CD4-positive, alpha-beta T cell treated with Interleukin-10 for 1 hour (primary cell): ENCODE measurements around the gene POLN.
A peak's percentile ranks its signal among the peaks of the same experiment; 100 is the strongest.

ENCODE experiments used
- DNase-seq: peaks from one replicate; pipeline ENCODE4 v3.0.0-alpha.2; 2020

POLN gene

DNA sequence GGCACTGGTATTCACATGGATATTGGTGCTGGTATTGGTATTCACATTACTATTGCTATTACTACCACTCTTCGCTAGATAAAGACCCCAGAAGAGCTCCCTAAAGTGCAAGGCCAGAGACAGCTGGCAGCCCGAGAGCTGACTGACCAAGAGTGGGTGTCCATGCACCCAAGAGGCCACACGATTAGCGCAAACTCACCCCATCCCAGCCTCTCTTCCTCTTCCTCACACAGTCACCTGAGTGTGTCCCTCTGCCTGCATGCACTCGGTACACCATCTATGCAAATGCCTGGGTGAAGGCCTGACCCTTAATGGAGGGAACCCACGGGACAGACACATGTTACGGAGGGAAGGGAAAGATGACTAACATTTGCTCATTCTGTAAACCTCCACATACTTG, 86.7 kb downstream of the POLN start:
- DNase-seq, result no peak

GRCh38 chr4:2154215-2154740, 87.6 kb downstream of the POLN start:
- no peak for DNase-seq

DNA sequence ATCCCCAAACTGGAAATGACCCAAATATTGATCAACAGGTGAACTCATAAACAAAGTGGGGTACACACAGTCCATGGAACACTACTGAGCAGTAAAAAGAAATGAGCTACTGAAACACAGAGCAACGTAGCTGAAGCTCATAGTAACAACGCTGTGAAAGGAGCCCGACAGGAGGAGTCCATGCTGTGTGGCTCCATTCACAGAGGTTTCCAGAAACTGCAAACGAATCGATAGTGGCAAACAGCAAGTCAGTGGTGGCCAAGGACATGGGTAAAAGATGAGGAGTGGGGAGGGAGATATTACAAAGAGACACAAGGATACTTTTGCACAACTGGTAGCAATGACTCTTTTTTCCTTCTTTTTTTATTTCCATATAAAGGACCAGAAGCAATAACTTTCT, 90.4 kb downstream of the POLN start:
- no peak for DNase-seq

GRCh38 chr4:2150076-2150475, 91.8 kb downstream of the POLN start:
- no peak for DNase-seq

- no peak for DNase-seq
Measured at GRCh38 chr4:2142630-2143427, 99.1 kb downstream of the POLN start.

DNA sequence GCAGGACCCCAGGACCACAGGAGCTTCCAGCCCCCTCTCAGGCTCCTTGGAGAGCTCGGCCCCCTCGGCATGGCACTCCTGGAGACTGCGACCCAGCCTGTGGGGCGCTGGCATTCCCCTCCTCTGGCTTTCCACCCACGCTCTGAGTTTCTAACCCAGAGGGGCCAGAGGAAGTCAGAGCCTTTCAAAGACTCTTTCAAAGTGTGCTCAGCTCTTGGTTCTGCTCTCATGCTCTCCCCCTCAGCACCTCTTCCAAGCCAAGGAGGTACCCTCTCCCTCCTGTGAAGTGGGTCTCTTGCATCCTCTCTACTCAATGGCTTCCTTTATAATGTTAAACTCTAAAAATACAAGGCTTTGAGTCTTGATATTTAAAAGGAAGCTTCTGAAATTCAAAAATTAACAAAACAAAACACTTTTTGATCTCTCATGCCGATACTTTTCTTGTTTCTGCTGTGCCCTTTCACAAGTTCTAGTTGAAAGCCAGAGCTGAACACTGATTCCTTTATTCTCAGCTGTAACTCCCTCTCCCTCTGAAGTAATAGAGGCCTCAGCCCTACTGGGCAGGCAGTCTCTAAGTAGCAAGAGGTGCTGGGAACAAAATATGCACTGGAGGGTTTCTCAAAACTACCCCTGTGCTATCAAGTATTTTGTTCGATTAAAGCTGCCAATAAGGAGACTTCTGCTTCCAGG, 100.0 kb downstream of the POLN start:
- no peak for DNase-seq

GRCh38 chr4:2141022-2141761, 100.7 kb downstream of the POLN start:
- no peak for DNase-seq

DNA sequence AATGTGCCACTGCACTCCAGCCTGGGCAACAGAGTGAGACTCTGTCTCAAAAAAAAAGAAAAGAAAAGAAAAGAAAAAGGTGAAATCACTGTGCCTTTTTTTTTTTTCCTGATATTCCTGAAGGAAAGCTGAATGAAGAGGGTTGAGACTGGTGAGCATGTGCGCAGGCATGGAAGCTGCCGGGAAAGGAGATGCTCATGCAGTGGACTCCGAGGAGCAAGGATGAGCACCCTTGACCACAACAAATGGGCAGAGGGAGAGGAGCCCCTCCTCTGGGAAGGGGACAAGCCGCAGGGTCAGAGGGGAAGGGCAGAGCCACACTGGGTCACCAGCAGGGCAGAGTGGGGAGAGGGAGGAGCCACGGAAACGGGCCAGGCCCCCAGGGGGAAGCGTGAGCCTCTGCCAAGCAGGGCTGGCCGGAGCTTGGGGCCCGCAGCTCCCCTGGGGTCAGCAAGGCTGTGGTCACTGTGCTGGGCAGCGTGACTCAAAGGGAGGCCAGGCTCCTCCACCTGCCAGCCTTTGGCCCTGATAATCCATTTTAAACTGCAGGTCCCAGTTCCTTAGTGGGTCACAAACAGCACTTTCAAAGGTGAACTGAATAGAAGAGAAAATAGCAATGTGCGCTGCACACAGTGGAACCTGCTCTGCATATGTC, 102.9 kb downstream of the POLN start:
- DNase-seq, result no peak

- no peak for DNase-seq
Measured at GRCh38 chr4:2136726-2137125, 105.2 kb downstream of the POLN start.

DNA sequence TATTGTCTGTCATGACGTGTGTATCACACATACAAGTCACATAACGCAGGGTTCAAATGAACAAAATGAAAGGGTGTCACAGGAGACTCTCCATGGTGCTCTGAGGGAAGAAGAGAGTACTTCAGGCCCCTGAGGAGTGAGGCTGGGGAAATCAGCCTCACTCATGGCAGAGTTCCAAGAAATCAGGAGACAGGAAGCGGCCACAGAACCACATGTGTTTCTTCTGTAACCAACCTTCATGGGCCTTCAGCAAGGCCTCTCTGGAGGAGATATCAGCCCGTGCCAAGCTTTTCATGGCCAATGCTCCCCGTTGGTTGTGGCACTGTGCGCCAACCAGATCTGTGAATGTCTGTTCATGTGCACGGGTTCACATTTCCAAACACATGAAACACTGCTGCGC, 106.8 kb downstream of the POLN start:
- DNase-seq, result peak; percentile 21

GRCh38 chr4:2132438-2132837, 109.5 kb downstream of the POLN start:
- DNase-seq, result no peak

- no peak for DNase-seq
Measured at GRCh38 chr4:2127609-2128332, 114.2 kb downstream of the POLN start.

DNA sequence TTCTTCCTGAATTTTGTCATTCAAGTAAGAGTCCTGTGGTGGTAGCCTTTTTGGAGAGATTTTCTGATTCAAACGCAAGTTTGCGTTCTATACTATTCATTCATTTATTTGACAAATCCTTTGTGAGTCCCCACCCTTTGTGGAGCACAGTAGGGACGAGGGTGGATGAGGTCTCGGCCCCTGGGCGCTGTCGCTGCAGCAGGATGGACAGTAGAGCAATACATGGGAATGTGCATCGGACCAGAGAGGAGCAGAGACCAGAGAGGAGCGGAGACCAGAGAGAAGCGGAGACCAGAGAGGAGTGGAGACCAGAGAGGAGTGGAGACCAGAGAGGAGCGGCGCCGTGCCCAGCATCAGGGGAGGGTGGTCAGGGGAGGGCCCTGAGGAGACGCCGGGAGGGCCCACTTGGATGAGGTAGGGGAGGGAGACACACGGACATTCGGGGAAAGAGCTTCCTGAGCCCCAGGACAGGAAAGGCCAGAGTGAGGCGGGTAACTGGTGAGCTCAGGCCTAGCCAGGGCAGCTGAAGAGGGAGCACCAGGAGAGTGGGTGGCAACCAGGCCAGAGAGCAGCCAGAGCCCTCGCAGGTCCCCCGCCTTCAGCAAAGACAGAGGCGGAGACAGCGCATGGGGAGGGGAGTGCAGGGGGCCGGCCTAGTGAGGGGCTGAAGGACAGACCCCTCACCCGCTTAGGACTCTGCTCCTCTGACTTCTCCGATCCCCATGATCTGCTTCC, 115.4 kb downstream of the POLN start:
- DNase-seq, result no peak

DNA sequence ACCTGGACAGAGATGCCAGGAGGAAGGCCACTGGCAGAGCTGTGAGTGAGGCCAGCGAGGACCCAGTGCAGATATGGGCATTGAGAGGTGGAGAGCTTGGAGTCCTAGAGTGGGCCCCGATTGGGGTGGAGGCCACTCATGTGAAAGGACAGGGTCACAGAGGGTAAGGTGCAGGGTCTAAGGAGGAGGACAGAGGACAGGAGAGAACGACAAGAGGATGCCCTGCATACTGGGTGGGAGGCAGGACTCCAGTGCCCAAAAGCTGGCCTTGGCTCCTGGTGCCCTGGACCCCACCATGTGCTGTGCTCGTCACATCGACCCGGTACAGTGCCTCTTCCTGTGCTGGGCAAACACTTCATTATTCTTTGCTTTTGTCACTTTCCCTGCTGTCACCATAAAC, 116.1 kb downstream of the POLN start:
- no peak for DNase-seq

- no peak for DNase-seq
Measured at GRCh38 chr4:2125023-2125422, 116.9 kb downstream of the POLN start.

DNA sequence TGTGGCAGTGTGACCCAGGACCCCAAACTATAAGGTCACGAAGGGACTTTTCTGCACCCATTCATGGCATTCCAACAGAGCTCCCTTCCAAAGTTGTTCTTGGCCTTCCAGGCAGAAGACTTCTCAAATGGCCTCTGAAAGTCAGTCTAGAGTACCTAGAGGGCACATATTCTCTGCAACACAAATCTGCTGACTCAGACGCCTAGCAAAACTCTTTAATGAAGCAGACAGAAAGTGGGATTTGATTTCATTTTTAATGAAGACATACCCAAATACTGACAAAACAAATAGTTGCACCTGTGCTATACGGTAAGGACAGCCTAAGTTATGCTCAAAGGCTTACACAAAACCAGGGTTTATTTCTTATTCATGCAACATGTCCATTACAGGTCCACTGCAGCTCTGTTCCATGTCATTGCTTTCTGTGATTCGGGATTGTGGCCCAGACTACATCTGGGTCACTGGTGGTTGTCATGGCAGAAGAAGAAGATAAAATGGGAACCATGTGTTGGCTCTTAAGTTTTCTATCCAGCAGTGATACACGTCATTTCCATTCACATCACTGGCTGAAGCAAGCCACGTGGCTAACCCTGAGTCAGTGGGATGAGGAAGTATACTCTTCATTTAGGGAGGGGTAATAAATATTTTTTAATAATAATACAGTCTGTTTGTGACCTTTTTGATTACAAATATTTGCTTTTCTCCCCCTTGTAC, 125.1 kb downstream of the POLN start:
- no peak for DNase-seq

GRCh38 chr4:2105559-2105958, 136.4 kb downstream of the POLN start:
- no peak for DNase-seq

GRCh38 chr4:2104556-2105345, 137.2 kb downstream of the POLN start:
- no peak for DNase-seq

DNA sequence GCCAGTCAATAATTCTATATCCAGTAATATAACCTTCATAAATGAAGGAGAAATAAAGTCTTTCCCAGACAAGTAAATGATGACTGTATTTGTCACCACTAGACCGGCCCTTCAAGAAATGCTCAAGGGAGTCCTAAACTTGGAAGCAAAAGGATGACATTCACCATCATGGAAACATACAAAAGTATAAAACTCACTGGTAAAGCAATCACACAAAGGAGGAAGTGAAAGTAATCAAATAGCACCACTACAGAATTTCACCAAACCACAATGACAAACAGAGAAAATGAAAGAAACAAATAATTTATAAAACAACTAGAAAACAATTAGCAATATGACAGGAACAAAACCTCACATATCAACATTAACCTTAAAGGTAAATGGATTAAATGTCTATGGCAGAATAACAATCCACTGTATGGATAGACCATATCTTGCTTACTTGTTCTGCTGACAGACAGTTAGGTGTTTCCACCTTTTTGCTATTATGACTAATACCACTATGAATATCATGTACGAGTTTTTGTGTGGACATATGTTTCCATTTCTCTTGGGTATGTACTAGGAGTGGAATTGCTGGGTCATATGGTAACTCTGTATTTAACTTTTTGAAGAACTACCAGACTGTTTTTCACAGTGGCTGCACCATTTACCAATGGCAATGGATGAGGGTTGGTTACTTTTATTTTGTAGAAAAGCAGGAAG, 137.9 kb downstream of the POLN start:
- no peak for DNase-seq
